GM19395 (cell line): ENCODE measurements around the gene COL13A1.

ENCODE experiments used
- ATAC-seq: cut with Tn5 transposase; IDR thresholded peaks from one replicate; pipeline ENCODE4 v1.9.1; 2021; ENCODE audit warnings: mild to moderate bottlenecking, moderate library complexity; ENCODE audit not compliant: unreplicated experiment

Gene COL13A1

DNA sequence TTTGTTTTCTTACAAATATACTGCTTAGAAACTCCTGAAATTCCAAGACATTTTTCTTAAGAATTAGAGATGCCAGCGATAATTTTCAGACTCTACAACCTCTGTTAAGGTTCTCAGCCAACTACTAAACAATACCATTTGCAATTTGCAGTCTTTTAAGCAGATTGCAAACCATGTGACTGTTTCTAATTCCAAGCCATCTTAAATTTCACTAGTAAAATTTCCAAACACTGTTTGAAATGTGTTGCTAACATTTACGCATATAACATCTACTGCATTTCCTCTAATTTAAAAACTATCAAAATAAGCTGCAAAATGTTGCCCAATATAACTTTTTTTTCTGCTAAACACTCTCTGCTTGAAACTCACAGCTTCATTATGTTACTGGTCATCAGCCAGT, 194.9 kb downstream of the COL13A1 start:
- ATAC-seq: no peak

DNA sequence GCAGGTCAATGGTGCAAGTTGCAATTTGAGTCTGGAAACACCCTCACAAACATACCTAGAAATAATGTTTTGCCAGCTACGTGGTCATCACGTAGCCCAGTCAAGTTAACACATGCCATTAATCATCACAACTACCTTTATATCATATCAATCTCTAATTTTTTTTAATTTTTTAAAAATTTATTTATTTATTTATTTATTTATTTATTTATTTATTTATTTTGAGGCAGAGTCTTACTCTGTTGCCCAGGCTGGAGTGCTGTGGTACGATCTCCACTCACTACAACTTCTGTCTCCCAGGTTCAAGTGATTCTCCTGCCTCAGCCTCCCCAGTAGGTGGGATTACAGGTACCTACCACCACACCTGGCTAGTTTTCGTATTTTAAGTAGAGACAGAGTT, 198.6 kb downstream of the COL13A1 start:
- no peak for ATAC-seq

DNA sequence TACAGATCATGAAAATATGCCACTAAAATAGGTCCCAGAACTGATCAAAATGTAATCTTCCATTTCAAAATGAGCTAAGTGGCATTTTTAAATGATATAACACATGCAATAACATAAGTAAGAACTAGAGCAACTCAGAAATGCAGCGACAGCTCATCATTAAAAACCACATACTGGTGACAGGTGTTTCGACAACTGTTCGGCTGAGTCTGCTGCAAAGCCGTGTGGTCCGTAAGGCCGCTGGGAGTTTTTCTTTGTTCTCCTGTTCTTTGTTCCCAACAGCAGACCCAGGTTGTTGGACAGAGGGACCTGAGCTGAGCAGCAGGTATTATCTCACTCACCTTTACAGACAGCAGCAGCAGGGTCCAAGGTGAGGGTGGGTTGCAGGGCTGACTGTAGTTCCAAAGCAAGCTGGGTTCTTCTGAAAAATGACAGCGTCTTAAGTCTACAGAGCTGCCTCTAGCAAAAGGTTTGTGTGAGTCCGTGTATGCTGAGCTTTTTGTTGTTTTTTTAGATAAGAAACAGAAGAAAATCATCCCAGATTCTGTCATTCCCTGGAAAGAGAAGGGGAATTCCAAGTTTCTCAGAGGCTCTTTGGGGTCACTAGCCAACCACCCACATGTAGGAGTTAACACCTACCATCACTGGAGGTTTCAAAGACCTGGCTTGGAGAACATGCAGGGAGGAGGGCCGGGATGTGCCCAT, 205.6 kb downstream of the COL13A1 start:
- no peak for ATAC-seq
